NOMO-1 treated with dmso at 0.1 percent for 144 hours (cell line): Measurements from ENCODE around the gene FAM110A.
"Not testable (repeated sequence)": the region's sequence is repeated elsewhere in the genome, so short reads cannot be mapped to it uniquely, and the experiment has no call there.

Experiments used
- DNase-seq: peaks from one replicate; lab custom pipeline; 2025; ENCODE audit not compliant: unreplicated experiment; lab: John Stamatoyannopoulos, UW

Gene FAM110A

GRCh38 chr20:841568-842546, 8.3 kb downstream of the FAM110A start:
- no peak for DNase-seq

GRCh38 chr20:842547-842940, 9.0 kb downstream of the FAM110A start:
- no peak for DNase-seq

GRCh38 chr20:843912-844311, 10.4 kb downstream of the FAM110A start:
- no peak for DNase-seq

- peak; percentile 76 for DNase-seq
Observed at GRCh38 chr20:844473-845225, 11.1 kb downstream of the FAM110A start.

- no peak for DNase-seq
Observed at GRCh38 chr20:845226-845868, 11.8 kb downstream of the FAM110A start.

DNA sequence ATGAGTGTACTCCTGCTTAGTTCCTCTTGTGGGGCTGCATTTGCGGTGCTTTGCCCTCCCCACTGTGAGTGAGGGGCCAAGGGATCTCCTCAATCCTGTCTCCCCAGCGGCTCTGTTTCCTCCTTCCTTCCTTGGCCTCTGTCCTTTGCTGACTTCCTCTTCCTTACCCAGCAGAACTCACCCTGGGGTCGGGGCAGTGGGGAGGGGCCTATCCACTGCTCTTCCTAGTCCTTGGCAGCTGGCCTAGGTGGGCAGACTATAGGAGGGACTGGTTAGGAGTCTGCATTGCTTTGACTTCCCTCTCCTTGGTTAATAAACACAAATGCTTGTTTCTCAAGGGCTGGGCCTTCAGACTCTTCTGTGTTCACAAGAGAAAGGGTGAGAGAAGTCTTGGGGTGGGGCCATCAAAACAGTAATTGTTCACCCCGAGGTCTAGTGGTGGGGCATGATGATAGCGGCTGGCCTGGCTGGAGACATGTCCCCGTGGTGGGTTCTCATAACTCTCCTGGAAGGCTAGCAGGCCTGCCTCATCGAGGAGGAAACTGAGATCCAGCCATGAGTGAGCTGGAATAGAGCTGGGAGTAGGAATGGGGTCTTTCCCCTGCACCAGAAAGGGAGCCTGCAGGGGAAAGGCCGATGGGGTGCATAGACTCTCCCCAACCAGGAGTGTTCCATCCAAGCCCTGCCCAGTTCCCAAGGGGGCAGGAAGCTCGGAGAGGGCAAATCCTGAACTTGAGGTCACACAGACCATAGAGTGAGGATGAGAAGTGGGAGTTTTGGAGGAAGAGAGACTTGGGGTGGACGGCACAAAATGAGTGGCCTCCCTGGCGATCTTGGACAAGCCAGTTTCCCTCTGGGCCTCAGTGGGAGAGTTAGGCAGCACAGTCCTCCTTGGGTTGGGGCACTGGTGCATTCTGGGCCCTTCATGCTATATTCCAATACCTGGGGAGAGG, 12.7 kb downstream of the FAM110A start:
- no peak for DNase-seq

GRCh38 chr20:846894-847278, 13.4 kb downstream of the FAM110A start:
- DNase-seq, result peak; percentile 85

DNA sequence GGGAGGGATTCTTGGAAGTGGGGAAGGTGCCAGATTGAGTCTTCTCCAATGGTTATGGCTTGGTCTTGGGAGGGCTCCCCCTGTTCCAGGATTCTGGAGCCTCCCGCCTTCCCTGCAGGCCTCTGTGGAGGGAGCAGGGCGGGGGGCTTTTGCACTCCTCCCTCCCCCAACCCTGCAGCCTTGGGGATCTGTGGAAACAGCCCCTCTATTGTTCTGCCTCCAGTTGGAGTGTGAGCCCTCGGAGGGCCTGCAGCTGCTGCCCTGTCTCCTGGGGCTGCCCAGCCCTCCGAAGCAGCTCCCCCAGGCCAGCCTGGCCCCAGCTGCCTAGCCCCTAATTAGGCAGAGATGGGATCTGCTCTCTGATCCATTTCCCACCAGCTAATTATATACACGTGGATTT, 14.7 kb downstream of the FAM110A start:
- no peak for DNase-seq

- not testable (repeated sequence) for DNase-seq
Observed at GRCh38 chr20:848731-849130, 15.2 kb downstream of the FAM110A start.

GRCh38 chr20:853406-853996, 20.0 kb downstream of the FAM110A start:
- no peak for DNase-seq

DNA sequence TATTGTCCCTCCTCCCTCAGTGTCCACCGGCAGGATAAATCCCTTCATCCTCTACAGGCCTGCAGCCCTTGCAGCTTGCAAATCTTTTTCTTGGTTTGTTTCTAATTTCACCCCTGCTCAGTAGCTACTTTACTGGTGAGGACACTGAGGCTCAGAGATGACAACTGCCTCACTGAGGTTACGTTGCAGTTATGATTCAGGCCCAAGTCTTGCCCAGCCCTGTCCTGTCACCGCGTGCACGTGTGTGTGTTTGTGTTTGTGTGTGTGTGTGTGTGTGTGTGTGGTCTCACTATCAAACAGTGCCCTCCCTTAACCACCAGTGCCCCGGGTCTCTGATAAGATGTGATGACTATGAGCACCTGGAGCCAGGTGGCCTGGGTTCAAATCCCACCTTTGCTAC, 21.1 kb downstream of the FAM110A start:
- no peak for DNase-seq

GRCh38 chr20:855466-856360, 22.2 kb downstream of the FAM110A start:
- DNase-seq, result no peak

GRCh38 chr20:856361-856775, 22.9 kb downstream of the FAM110A start:
- no peak for DNase-seq

DNA sequence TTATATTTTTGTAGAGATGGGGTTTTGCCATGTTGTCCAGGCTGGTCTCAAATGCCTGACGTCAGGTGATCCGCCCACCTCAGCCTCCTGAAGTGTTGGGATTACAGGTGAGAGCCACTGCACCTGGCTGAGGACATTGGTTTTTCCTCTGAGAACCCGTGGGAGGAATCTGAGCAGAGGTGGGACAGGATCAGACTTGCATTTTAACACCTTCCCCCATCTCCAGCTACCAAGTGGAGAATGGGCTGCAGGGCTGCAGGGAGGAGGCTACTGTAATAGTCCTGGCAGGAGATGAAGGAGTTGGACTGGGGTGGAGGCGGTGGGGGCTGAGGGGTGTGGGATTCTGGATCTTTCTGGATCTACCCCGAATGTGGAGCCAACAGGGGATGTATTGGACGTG, 24.5 kb downstream of the FAM110A start:
- DNase-seq, result no peak

DNA sequence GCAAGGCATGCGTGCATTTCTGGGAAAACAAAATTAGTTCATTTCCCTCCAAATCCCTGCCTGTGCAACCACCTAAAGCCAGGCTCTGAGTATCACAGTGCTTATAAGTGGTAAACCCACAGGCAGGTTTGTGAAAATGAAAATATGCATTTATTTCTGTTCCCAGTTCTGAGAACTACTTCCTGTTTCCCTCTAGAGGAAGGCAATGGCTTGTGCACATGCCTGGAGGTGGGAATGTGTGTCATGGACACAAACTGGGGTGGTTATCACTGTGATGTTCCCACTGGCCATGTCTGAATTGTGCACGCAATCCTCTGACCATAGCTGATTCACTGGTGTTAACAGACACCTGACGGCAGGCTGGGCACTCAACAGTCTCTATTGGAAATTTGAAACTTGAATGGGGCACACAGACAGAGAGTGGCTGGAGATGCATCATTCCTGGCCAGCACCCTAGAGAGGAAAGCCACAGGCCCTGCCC, 26.3 kb downstream of the FAM110A start:
- no peak for DNase-seq

GRCh38 chr20:860891-861290, 27.4 kb downstream of the FAM110A start:
- DNase-seq, result no peak

GRCh38 chr20:865440-865839, 31.9 kb downstream of the FAM110A start:
- DNase-seq, result no peak

GRCh38 chr20:868279-868678, 34.8 kb downstream of the FAM110A start:
- no peak for DNase-seq

- no peak for DNase-seq
Observed at GRCh38 chr20:869606-870005, 36.1 kb downstream of the FAM110A start.
